ENCODE results near the gene FIGNL2.
"Not testable (repeated sequence)": the region's sequence is repeated elsewhere in the genome, so short reads cannot be mapped to it uniquely, and the experiment has no call there.

The FIGNL2 gene

DNA sequence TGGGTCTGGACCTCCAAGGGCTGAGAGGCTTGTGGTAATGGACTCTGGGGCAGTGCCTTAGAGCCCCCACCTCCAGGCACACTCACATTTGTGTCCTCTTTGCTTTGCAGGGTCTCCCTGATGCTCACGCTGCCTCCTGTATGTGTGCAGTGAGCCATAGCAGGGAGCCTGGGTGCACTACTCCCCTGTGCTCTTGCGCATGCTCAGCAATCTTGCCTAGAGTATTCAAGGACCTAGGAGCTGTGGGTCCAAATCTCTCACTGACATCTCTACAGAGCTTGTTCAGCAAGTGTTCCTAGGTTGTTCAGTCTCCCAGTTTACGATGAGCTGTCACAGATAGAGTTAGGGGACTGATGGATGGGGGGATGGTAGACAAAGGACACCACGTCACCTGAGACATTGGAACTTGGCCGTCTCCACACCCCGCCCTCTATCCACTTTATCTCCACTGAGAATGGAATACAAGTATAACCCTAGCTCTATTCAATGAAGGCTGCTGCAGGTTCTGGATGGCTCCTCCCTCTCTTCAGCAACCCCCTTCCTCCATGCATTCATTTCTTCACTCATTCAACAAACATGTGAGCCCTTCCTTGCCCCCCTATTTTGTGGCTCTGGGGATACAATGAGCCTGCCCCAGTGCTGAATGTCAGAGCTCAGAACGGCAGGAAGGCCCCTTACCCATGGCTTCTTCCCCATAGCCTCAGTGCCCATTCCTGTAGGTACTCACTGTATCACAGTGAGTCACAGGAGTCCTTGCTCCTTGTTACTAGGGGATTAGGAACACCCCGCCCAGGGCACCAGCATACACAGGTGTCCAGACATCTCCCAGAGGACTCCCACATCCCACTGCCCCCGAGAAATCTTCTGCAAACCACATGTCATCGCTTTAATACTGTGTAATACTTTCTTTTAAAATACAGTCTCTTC lies 31.2 kb downstream of the FIGNL2 start:
- DNase-seq (ENCODE audit: low spot score) = no peak

GRCh38 chr12:51815571-51815970 lies 32.9 kb downstream of the FIGNL2 start:
- no peak for DNase-seq (ENCODE audit: low spot score)

- DNase-seq (ENCODE audit: low spot score) = no peak
These were observed 34.0 kb downstream of the FIGNL2 start for GRCh38 chr12:51814311-51815088.

DNA sequence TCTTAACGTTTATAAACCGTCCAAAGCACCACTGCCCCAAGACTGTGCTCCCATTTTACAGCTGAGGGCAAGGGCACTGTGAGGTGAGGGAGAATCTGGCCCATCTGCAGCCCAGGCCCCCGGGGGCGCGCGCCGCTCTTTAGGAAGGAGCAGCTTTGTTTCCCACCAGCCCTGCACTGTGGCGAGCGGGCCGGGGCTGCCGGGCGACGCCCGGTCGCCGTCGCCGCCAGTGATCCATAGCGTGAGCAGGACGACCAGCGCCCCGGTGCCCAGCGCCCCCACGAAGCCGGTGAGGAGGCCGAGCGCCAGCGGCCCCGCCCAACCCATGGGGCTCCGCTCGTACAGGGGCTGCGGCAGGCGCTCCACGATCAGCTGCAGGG lies 34.6 kb downstream of the FIGNL2 start:
- DNase-seq (ENCODE audit: low spot score) = no peak

DNA sequence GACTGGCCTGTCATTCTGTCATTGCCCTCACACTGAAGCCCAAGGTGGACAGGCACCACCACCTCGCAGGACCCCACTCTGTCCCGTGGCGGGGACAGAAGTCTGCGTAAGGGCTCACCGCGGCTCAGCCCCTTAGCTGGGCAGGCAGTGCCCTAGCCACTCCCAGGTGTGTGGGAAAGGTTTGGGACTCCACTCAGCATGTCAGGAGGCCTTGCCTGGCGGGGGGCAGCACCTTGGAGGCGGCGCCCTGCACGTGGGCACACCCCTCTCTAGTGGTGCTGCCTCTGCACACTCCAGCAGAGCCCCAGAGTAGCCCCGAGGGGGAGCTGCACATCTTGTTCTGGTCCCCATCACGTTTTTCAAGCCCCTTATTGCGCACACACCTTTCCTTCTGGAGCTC lies 35.6 kb downstream of the FIGNL2 start:
- DNase-seq (ENCODE audit: low spot score) = no peak

GRCh38 chr12:51811203-51812202 lies 37.0 kb downstream of the FIGNL2 start:
- DNase-seq (ENCODE audit: low spot score) = no peak

DNA sequence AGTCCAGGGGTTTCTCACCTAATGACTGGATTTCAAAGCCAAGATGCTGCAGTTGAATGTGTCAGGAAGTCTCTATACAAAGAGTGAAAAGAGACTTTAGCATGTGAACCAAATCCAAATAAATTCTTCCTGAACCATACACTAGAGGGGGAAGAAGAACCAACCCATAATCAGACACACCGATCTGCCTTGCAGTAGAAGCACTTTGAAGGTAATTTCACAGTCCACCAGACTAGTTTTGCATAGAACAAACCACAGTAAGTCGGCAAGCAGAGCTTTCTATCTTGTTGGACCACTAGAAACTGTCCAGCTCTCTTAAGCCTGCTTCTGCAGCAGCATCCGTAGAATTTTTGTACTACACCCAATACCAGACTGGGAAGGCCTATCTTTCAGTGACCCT lies 39.3 kb downstream of the FIGNL2 start:
- peak; percentile 17 for DNase-seq (ENCODE audit: low spot score)

- no peak for DNase-seq (ENCODE audit: low spot score)
These were observed 41.6 kb downstream of the FIGNL2 start for GRCh38 chr12:51806896-51807295.

DNA sequence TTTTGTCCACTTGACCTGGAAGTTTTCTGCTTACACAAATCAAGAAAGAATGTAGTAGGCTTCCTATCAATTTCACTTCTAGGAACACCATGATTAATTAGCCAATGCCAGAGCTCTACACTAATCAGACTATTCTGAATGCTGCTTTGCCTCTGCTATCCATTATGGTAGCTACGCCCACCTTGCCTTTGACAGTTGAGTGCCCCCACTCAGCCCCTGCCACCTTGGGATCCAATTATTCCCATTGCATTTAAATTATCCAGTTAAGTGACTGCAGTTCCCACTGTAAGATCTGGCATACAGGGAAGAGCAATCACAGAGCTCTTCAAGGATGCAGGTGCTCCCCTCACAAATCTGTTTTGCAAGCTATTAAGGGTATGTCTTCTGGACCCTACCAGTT lies 47.5 kb downstream of the FIGNL2 start:
- no peak for DNase-seq (ENCODE audit: low spot score)

DNA sequence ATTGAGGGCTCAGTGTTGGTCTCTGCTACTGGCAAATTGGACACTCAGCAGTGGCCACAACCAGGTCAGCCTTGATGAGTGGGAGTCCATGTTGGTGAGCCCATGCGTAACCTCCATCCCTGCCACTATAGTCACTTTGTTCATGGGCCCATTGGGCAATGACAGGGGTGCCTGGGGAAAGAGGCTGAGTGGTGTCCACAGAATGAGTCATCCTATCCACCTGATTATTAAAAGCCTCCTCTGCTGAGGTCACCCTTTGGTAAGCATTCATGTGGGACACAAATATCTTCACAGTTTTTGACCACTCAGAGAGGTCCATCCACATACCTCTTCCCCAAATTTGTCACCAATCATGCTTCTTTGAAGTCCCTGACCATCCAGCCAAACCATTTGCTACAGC lies 50.0 kb downstream of the FIGNL2 start:
- DNase-seq (ENCODE audit: low spot score) = no peak

- not testable (repeated sequence) for DNase-seq (ENCODE audit: low spot score)
These were observed 50.5 kb downstream of the FIGNL2 start for GRCh38 chr12:51798051-51798450.

- DNase-seq (ENCODE audit: low spot score) = no peak
These were observed 51.2 kb downstream of the FIGNL2 start for GRCh38 chr12:51797301-51797700.

DNA sequence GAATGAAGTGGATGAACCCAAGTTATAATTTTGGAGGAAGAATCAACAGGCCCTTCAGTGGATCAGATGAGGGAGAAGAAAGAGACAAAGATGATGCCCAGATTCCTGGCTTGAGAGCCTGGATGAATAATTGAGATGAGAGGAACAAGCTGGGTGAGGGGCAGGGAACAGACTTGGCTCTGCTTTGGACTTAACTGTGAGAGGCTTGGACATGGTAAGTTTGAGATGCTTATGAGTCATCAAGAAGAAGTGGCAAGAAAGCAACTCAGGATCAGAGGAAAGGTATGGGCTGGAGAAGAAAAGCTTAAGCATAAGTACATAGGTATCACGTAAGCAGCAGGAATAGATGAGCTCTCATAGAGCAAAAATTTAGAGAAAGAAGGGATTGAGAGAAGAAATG lies 55.3 kb downstream of the FIGNL2 start:
- DNase-seq (ENCODE audit: low spot score) = no peak

DNA sequence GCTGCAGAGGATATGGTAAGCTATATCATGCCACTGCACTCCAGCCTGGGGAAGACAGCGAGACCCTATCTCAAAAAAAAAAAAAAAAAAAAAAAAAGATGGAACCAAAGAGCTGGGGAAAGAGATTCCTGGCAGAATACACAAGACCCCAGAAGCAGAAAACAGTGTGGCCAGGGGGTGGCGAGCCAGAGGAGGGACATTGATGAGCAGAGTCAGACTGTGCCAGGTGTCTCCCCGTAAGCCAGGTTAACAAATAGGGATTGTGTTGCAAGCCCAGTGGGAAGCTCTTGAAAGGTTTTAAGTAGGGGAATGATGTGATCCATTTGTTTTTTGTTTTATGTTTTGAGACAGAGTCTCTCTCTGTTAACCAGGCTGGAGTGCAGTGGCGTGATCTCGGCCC lies 56.1 kb downstream of the FIGNL2 start:
- no peak for DNase-seq (ENCODE audit: low spot score)

DNA sequence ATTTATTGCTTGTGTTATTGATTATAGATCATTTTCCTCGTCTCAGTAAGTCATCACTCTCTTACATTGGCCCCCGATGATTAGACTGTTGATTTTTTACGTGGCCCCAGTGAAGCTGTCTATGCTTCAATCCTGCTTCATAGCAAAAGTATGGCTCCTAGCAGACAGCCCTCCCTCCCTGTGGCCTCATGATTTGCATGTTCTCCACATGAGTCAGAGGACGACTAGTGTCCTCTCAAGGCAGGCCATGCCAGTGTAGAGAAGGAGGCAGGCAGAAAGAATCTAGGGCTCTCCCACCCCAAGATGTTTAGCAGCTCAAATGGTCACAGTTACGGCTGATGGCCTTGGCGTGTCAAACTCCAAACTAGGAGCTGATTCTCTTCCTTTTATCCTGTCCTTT lies 59.6 kb downstream of the FIGNL2 start:
- no peak for DNase-seq (ENCODE audit: low spot score)

DNA sequence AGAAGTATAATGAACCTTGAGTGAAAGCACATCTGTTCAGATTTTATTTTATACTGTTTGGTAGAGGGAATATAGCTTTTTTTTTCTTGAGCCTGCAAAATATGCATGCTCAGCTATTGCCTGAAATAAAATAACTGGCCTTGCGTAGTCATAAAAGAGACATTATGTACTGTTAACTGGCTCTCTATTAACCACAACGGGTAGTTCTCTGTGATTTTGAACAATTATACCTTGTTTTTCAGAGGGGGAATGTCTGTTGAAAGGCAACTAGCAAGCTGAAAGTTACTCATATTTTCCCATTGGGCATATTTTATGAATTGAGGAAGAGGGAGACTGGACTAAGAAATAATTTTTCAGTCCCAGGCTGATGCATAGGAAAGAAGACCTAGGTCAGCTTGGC lies 62.6 kb downstream of the FIGNL2 start:
- no peak for DNase-seq (ENCODE audit: low spot score)

GRCh38 chr12:51784688-51785087 lies 63.8 kb downstream of the FIGNL2 start:
- no peak for DNase-seq (ENCODE audit: low spot score)

DNA sequence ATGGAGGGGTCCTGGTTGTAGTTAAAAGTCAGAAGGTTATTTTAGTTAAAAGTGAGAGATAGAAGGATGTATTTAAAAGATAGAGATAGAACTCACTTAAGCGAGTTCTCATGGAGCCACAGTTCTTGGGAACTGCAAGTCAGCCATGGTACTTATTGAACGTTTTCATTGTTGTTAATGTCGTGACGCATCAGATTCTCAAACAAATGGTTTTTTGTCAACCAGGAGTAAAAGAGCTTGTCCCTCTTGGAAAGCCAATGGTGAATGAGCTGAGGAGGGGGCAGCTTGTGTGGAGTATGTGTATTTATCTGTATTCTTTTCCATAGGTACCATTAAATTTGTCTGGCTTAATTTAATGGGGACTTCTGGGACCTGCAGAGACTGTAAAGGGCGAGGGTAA lies 68.6 kb downstream of the FIGNL2 start:
- no peak for DNase-seq (ENCODE audit: low spot score)

DNA sequence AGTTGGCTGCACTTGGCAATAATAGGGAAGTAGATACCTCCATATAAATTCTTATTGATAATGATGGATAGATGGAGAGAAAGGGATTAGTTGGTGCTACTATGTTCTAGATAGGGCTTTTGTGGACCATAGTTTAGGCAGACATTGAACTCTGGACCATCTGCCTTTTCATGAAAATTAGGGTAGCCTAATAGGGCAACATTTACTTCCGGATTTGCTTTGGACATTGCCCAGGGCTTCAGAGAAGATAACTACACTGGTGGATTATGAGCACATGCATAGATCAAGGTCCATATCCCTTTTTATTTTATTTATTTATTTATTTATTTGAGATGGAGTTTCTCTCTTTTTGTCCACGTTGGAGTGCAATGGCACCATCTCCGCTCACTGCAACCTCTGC lies 70.5 kb downstream of the FIGNL2 start:
- no peak for DNase-seq (ENCODE audit: low spot score)

- no peak for DNase-seq (ENCODE audit: low spot score)
These were observed 71.1 kb downstream of the FIGNL2 start for GRCh38 chr12:51777457-51777856.

GRCh38 chr12:51774933-51775332 lies 73.6 kb downstream of the FIGNL2 start:
- DNase-seq (ENCODE audit: low spot score) = no peak

Measured in NAMALWA (cell line).